Head of caudate nucleus (tissue), 42 donors: ENCODE data around the gene PLD5.
A peak's percentile ranks its signal among the peaks of the same experiment; 100 is the strongest.

Experiments used
- DNase-seq, 42 donors: peaks; one replicate each; pipeline versions ENCODE4 v3.0.0 to v3.0.0-alpha.2; 2020 to 2021; ENCODE audit warnings: mixed read lengths in 7 of 42
- intact Hi-C: fragments of 100-400 bp; cut with DNase I; formaldehyde crosslinking; loops from one replicate; pipeline ENCODE4 v1.15.0; 2022

PLD5 gene

GRCh38 chr1:242524571-242525359, at the start of gene PLD5:
Gene PLD5, minus strand, starts transcription at chr1:242524697.
- intact Hi-C loops: no loop called here
- peak in 35 of 42 donors; percentile 7 to 59 (median 24) for DNase-seq

- intact Hi-C loops: no loop called here
- no peak for DNase-seq
Observed at GRCh38 chr1:242569867-242570266, 45.4 kb upstream of the PLD5 start.

GRCh38 chr1:242568666-242569065, 44.2 kb upstream of the PLD5 start:
- intact Hi-C loops: no loop called here
- no peak for DNase-seq

- DNase-seq: no peak
- intact Hi-C loops: no loop called here
Observed at GRCh38 chr1:242567596-242567995, 43.1 kb upstream of the PLD5 start.

- no peak for DNase-seq
- intact Hi-C loops: no loop called here
Observed at GRCh38 chr1:242556759-242557158, 32.3 kb upstream of the PLD5 start.

- intact Hi-C loops: no loop called here
- peak in 1 of 42 donors; percentile 7 for DNase-seq
Observed at GRCh38 chr1:242556276-242556675, 31.8 kb upstream of the PLD5 start.

- intact Hi-C loops: no loop called here
Observed at GRCh38 chr1:242554577-242554976, 30.1 kb upstream of the PLD5 start.

GRCh38 chr1:242546849-242547729, 22.6 kb upstream of the PLD5 start:
- no peak for DNase-seq
- intact Hi-C loops: no loop called here

More at GRCh38 chr1:242554577-242554976, 30.1 kb upstream of the PLD5 start:
- no peak for DNase-seq

- no peak for DNase-seq
- intact Hi-C loops: no loop called here
Observed at GRCh38 chr1:242546441-242546840, 21.9 kb upstream of the PLD5 start.

- DNase-seq: no peak
- intact Hi-C loops: no loop called here
Observed at GRCh38 chr1:242544071-242544470, 19.6 kb upstream of the PLD5 start.

- no peak for DNase-seq
- intact Hi-C loops: no loop called here
Observed at GRCh38 chr1:242542271-242542670, 17.8 kb upstream of the PLD5 start.

GRCh38 chr1:242535986-242536385, 11.5 kb upstream of the PLD5 start:
- no peak for DNase-seq
- intact Hi-C loops: no loop called here

- no peak for DNase-seq
Observed at GRCh38 chr1:242534753-242535152, 10.3 kb upstream of the PLD5 start.

GRCh38 chr1:242530761-242531160, 6.3 kb upstream of the PLD5 start:
- DNase-seq: no peak
- intact Hi-C loops: no loop called here

More at GRCh38 chr1:242534753-242535152, 10.3 kb upstream of the PLD5 start:
- intact Hi-C loops: no loop called here

GRCh38 chr1:242525769-242526168, 1.3 kb upstream of the PLD5 start:
- DNase-seq: no peak
- intact Hi-C loops: no loop called here

- intact Hi-C loops: no loop called here
- DNase-seq: no peak
Observed at GRCh38 chr1:242525360-242525722, 844 bp upstream of the PLD5 start.

- peak; percentile 50 to 91 (median 77) for DNase-seq
- intact Hi-C loops: no loop called here
Observed at GRCh38 chr1:242523719-242524570, 552 bp downstream of the PLD5 start.

GRCh38 chr1:242522996-242523718, 1.3 kb downstream of the PLD5 start:
- DNase-seq: peak in 17 of 42 donors; percentile 3 to 45 (median 16)
- intact Hi-C loops: no loop called here
